ENCODE measurements around the gene C16orf78.

C16orf78 gene

GRCh38 chr16:49341706-49342105, 31.9 kb upstream of the C16orf78 start:
- DNase-seq (ENCODE audit: low read depth) = no peak
- TF ChIP-seq, protein P1, sequence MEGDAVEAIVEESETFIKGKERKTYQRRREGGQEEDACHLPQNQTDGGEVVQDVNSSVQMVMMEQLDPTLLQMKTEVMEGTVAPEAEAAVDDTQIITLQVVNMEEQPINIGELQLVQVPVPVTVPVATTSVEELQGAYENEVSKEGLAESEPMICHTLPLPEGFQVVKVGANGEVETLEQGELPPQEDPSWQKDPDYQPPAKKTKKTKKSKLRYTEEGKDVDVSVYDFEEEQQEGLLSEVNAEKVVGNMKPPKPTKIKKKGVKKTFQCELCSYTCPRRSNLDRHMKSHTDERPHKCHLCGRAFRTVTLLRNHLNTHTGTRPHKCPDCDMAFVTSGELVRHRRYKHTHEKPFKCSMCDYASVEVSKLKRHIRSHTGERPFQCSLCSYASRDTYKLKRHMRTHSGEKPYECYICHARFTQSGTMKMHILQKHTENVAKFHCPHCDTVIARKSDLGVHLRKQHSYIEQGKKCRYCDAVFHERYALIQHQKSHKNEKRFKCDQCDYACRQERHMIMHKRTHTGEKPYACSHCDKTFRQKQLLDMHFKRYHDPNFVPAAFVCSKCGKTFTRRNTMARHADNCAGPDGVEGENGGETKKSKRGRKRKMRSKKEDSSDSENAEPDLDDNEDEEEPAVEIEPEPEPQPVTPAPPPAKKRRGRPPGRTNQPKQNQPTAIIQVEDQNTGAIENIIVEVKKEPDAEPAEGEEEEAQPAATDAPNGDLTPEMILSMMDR (IDR thresholded peaks at IDR 0.05; ENCODE audit: control insufficient read depth, insufficient read depth, low read depth, low read length, missing control alignments) = no peak
- H3K4me3 ChIP-seq (ENCODE audit: control insufficient read depth, low read depth, low read length) = no peak overlapping the region

- no peak overlapping the region for H3K4me3 ChIP-seq (ENCODE audit: control insufficient read depth, low read depth, low read length)
- no peak for DNase-seq (ENCODE audit: low read depth)
- TF ChIP-seq, protein P1 (IDR thresholded peaks at IDR 0.05; ENCODE audit: control insufficient read depth, insufficient read depth, low read depth, low read length, missing control alignments) = no peak
These were observed 31.0 kb upstream of the C16orf78 start for GRCh38 chr16:49342336-49343265.

DNA sequence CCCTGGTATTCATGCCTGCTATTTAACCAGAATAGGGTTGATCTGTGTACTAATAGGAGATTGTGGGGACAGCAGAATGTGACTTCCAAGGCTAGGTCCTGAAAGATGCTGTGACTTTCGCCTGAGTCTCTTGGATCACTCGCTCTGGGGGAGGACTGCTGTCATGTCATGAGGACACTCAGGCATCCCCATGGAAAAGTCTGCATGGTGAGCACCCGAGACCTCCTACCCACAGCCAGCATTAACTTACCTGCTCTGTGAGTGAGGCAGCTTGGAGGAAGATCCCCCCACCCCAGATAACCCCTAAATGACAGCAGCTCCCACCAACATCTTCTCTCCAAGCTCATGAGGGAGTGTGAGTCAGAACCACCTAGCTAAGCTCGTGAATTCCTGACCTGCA, 30.3 kb upstream of the C16orf78 start:
- H3K4me3 ChIP-seq (ENCODE audit: control insufficient read depth, low read depth, low read length) = no peak overlapping the region
- TF ChIP-seq, protein P1 (IDR thresholded peaks at IDR 0.05; ENCODE audit: control insufficient read depth, insufficient read depth, low read depth, low read length, missing control alignments) = no peak
- DNase-seq (ENCODE audit: low read depth) = no peak

DNA sequence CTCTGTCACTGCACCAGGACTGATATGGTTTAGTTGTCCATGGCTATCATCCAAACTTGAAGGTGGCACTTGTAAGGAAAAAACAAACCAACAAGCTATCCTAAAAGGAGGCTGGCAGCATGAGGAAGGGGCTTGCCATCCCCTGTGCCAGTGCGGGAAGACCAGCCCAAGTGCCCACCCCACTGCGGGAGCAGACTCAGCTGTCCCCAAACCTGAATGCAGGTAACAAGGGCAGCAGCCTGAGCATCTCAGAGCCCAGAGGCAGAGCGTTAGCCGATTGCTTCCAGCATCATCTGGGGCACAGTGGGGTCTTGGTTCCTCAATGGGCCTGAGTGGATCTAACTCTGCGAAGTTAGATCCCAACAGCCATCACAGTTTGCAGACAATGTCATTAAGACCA, 29.2 kb upstream of the C16orf78 start:
- no peak for DNase-seq (ENCODE audit: low read depth)
- TF ChIP-seq, protein P1 (IDR thresholded peaks at IDR 0.05; ENCODE audit: control insufficient read depth, insufficient read depth, low read depth, low read length, missing control alignments) = no peak
- H3K4me3 ChIP-seq (ENCODE audit: control insufficient read depth, low read depth, low read length) = no peak overlapping the region

GRCh38 chr16:49345829-49346228, 27.8 kb upstream of the C16orf78 start:
- TF ChIP-seq, protein P1 (IDR thresholded peaks at IDR 0.05; ENCODE audit: control insufficient read depth, insufficient read depth, low read depth, low read length, missing control alignments) = no peak
- no peak for DNase-seq (ENCODE audit: low read depth)

GRCh38 chr16:49346459-49346858, 27.1 kb upstream of the C16orf78 start:
- no peak overlapping the region for H3K4me3 ChIP-seq (ENCODE audit: control insufficient read depth, low read depth, low read length)
- TF ChIP-seq, protein P1 (IDR thresholded peaks at IDR 0.05; ENCODE audit: control insufficient read depth, insufficient read depth, low read depth, low read length, missing control alignments) = no peak
- no peak for DNase-seq (ENCODE audit: low read depth)

More at GRCh38 chr16:49345829-49346228, 27.8 kb upstream of the C16orf78 start:
- H3K4me3 ChIP-seq (ENCODE audit: control insufficient read depth, low read depth, low read length) = no peak overlapping the region
